Endothelial cell of umbilical vein (primary cell): ENCODE results near the gene LUZP4. TPM values are rescaled to one million over a fixed set of nuclear protein-coding genes. Genes with fewer than 3 reads are reported as not detected.
A peak's percentile ranks its signal among the peaks of the same experiment; 100 is the strongest.
"Not testable (repeated sequence)": the region's sequence is repeated elsewhere in the genome, so short reads cannot be mapped to it uniquely, and the experiment has no call there.

Experiments used
- BruUV-seq: library from RNA; stranded (reverse); fragments of 400-500 nt; replicated peaks from 2 replicates; lab custom pipeline; 2021; lab: Mats Ljungman, UMichigan
- CTCF ChIA-PET: fragments of 300-600, 350-600 bp; sonication (Branson Sonifier 250); formaldehyde crosslinking; loops from one replicate; lab custom pipeline; 2021; ENCODE audit warnings: antibody characterized with exemption, inconsistent platforms; lab: Charles Lee
- POLR2A ChIA-PET: fragments of 300-600, 350-600 bp; sonication (Branson Sonifier 250); formaldehyde crosslinking; loops from one replicate; lab custom pipeline; 2021; ENCODE audit warnings: antibody characterized with exemption, inconsistent platforms; lab: Charles Lee
- DNase-seq: peaks from one replicate; pipeline ENCODE4 v3.0.0-alpha.2; 2011; ENCODE audit warnings: low read depth, low spot score
- FAIRE-seq: peaks from 2 replicates; lab custom pipeline; 2011; peaks lifted over from hg19 to GRCh38; lab: Jason Lieb, UNC
- H2AFZ ChIP-seq: 2 replicates; pipeline ENCODE4 v1.6.0; 2012; ENCODE audit warnings: low read depth, low read length, control low read depth, inconsistent platforms
- H3K27ac ChIP-seq: 2 replicates; pipeline ENCODE4 v1.5.1; 2011; ENCODE audit warnings: low read depth, mild to moderate bottlenecking, control low read depth, low read length, moderate library complexity; ENCODE audit not compliant: insufficient read depth
- H3K27me3 ChIP-seq, 2 experiments: 2 replicates each; pipeline versions ENCODE4 v1.6.0 to v1.6.1; 2011; ENCODE audit warnings: low read length in 2 of 2, mixed read lengths in 1 of 2; ENCODE audit not compliant: control insufficient read depth in 2 of 2, insufficient read depth in 2 of 2
- H3K36me3 ChIP-seq, 2 experiments: 2 replicates in 1 of 2; 3 replicates in 1 of 2; pipeline ENCODE4 v1.5.1; 2011; ENCODE audit warnings: low read length in 2 of 2, mild to moderate bottlenecking in 1 of 2, moderate library complexity in 1 of 2; ENCODE audit not compliant: control insufficient read depth in 2 of 2, insufficient read depth in 2 of 2; ENCODE audit errors: extremely low read depth in 1 of 2
- H3K4me1 ChIP-seq: 3 replicates; pipeline ENCODE4 v1.5.1; 2011; ENCODE audit warnings: mild to moderate bottlenecking, low read length; ENCODE audit not compliant: control insufficient read depth, insufficient read depth; ENCODE audit errors: extremely low read depth
- H3K4me2 ChIP-seq: 2 replicates; pipeline ENCODE4 v1.6.1; 2011; ENCODE audit warnings: low read length, control low read depth, mixed read lengths; ENCODE audit not compliant: insufficient read depth
- H3K4me3 ChIP-seq, 3 experiments: fragments of 200-600 bp in 1 of 3; sonication (generic), shearing (Covaris generic) in 1 of 3; replicated peaks in 1 of 3; 2 replicates each; pipeline ENCODE4 v1.5.1; 2011 to 2016; ENCODE audit warnings: control low read depth in 3 of 3, low read length in 3 of 3, mild to moderate bottlenecking in 2 of 3, inconsistent platforms in 1 of 3, low read depth in 1 of 3, moderate library complexity in 1 of 3; ENCODE audit not compliant: insufficient read depth in 1 of 3
- H3K79me2 ChIP-seq: 2 replicates; pipeline ENCODE4 v1.6.0; 2012; ENCODE audit warnings: low read length, inconsistent platforms; ENCODE audit not compliant: control insufficient read depth, insufficient read depth
- H3K9ac ChIP-seq: replicated peaks from 2 replicates; pipeline ENCODE3; 2011; ENCODE audit warnings: low read length, control low read depth; ENCODE audit not compliant: insufficient read depth; ENCODE audit errors: extremely low read depth
- H3K9me1 ChIP-seq: replicated peaks from 3 replicates; pipeline ENCODE4 v1.6.0; 2011; ENCODE audit warnings: mild to moderate bottlenecking, low read length; ENCODE audit not compliant: control insufficient read depth, insufficient read depth; ENCODE audit errors: extremely low read depth
- H3K9me3 ChIP-seq: replicated peaks from 2 replicates; pipeline ENCODE4 v1.5.1; 2012; ENCODE audit warnings: low read length, inconsistent platforms; ENCODE audit not compliant: control insufficient read depth, insufficient read depth
- H4K20me1 ChIP-seq: replicated peaks from 2 replicates; pipeline ENCODE3; 2011; ENCODE audit warnings: mild to moderate bottlenecking, low read length; ENCODE audit not compliant: control insufficient read depth, insufficient read depth; ENCODE audit errors: extremely low read depth
- MYC ChIP-seq: IDR thresholded peaks from one replicate; pipeline ENCODE4 v1.6.1; 2011; ENCODE audit warnings: mild to moderate bottlenecking, low read depth, low read length
- POLR2A ChIP-seq: IDR thresholded peaks from 2 replicates; pipeline ENCODE4 v1.6.1; 2012; ENCODE audit warnings: low read depth, mild to moderate bottlenecking, control low read depth, low read length
- dilution Hi-C: fragments of 300-500 bp; cut with MboI; formaldehyde crosslinking; loops from one replicate; pipeline ENCODE4 v1.15.0; 2019; ENCODE audit warnings: low sequenced_read_pairs; ENCODE audit not compliant: extremely low pct_ligation_motif_present
- intact Hi-C: fragments of 100-400 bp; cut with micrococcal nuclease; formaldehyde crosslinking; loops from one replicate; pipeline ENCODE4 v1.10.0; 2022
- polyA plus RNA-seq, 4 experiments: library from polyadenylated mRNA; depleted of rRNA in 3 of 4; stranded (reverse) in 3 of 4; unstranded in 1 of 4; fragments of >200 nt; gene quantifications; 2 replicates each; pipeline versions ENCODE4 v1.2.1 to v1.2.3, GENCODE V29; 2011 to 2012; ENCODE audit warnings: missing spikeins in 1 of 4
- total RNA-seq: library from RNA; stranded (reverse); gene quantifications from 2 replicates; pipeline ENCODE4 v1.2.3, GENCODE V29; 2021

The LUZP4 gene
- total and polyA plus RNA-seq, 2 donors (not counting 3 experiments of a cell fraction or from before 2014, with no cell fraction given): not detected

- no peaks in the 10 kb centered on the region for H3K36me3 ChIP-seq
Measured at GRCh38 chrX:115345615-115346014, 56.1 kb downstream of the LUZP4 start.

GRCh38 chrX:115346738-115347137, 57.2 kb downstream of the LUZP4 start:
- H3K27ac ChIP-seq, H3K9me3 ChIP-seq, dilution Hi-C loops, H3K27me3 ChIP-seq, BruUV-seq, H4K20me1 ChIP-seq, H3K9me1 ChIP-seq, intact Hi-C loops, CTCF ChIA-PET, H3K4me2 ChIP-seq, H3K36me3 ChIP-seq, H3K4me3 ChIP-seq, DNase-seq, POLR2A ChIA-PET, FAIRE-seq, H2AFZ ChIP-seq, H3K9ac ChIP-seq, H3K79me2 ChIP-seq: not testable (repeated sequence)
- H3K4me1 ChIP-seq: peaks cover 11% of the 10 kb centered on the region

More at GRCh38 chrX:115345615-115346014, 56.1 kb downstream of the LUZP4 start:
- Histone ChIP-seq H3K4me3 (no peak overlapping the region), H3K4me1 (peaks cover 11% of the 10 kb centered on the region), H3K27me3 (no peaks in the 10 kb centered on the region), H3K79me2 (no peaks in the 10 kb centered on the region), H3K9me3 (no peaks in the 10 kb centered on the region), H3K9me1 (no peaks in the 10 kb centered on the region), H2AFZ (peak overlapping the region; percentile 51), H3K4me2 (peak overlapping the region; percentile 22), H4K20me1 (no peaks in the 10 kb centered on the region), H3K9ac (peak overlapping the region; percentile 60), H3K27ac (peak overlapping the region; percentile 61)
- BruUV-seq: no TSS peak
- POLR2A ChIA-PET: no interaction called here
- FAIRE-seq (no peak), DNase-seq (no peak)
- dilution Hi-C loops: no loop called here
- intact Hi-C loops: loop anchor here (1.0 to 2.0 kb wide), 4 partner anchors 25 to 250 kb away; partner anchors contain the start of gene PLS3
- TF ChIP-seq POLR2A: no peak
- no peak for TF ChIP-seq MYC
- CTCF ChIA-PET: interaction anchor here (0.7 to 1.5 kb wide), 16 partner anchors 9 to 297 kb away, joined by 3 to 10 read pairs (median 4); no protein-coding TSS in a partner anchor
